Right atrium auricular region (tissue), 2 donors: Measurements from ENCODE around the gene FAM9C. TPM values are rescaled to one million over a fixed set of nuclear protein-coding genes. Genes with fewer than 3 reads are reported as not detected.

Experiments
- DNase-seq: peaks from one replicate; pipeline ENCODE4 v3.0.0-alpha.2; 2019; ENCODE audit warnings: low spot score
- H3K27ac ChIP-seq, 2 donors: fragments of 200-600 bp; sonication (generic); 1 replicate in 1 of 2; 2 replicates in 1 of 2; pipeline ENCODE4 v1.5.1; 2016 to 2019
- H3K27me3 ChIP-seq, 2 donors: fragments of 200-600 bp; sonication (generic); one replicate each; pipeline versions ENCODE4 v1.5.1 to v1.6.0; 2017 to 2019
- H3K36me3 ChIP-seq: fragments of 200-600 bp; sonication (generic); one replicate; pipeline ENCODE4 v1.5.1; 2016
- H3K4me1 ChIP-seq, 2 donors: fragments of 200-600 bp; sonication (generic); one replicate each; pipeline versions ENCODE4 v1.5.1 to v1.6.0; 2017 to 2019
- H3K4me3 ChIP-seq, 2 donors: fragments of 200-600 bp; sonication (generic); 1 replicate in 1 of 2; 2 replicates in 1 of 2; pipeline ENCODE4 v1.5.1; 2017 to 2019; ENCODE audit warnings: mild to moderate bottlenecking in 1 of 2, moderate library complexity in 1 of 2
- H3K9me3 ChIP-seq, 2 donors: fragments of 200-600 bp; sonication (generic); one replicate each; pipeline ENCODE4 v1.5.1; 2019
- CTCF ChIP-seq, 2 donors: fragments of 200-600 bp; sonication (generic); IDR thresholded peaks; one replicate each; pipeline ENCODE4 v1.5.1; 2019; ENCODE audit warnings: antibody characterized with exemption in 2 of 2
- total RNA-seq, 2 donors: library from RNA; depleted of rRNA; stranded (reverse); fragments of >200 nt; gene quantifications; one replicate each; pipeline ENCODE4 v1.1.0, GENCODE V29; 2016

The FAM9C gene
- total RNA-seq, 2 donors from 2014 or later, result not detected

GRCh38 chrX:13001961-13002671 is 42.3 kb downstream of the FAM9C start:
- no peak for DNase-seq
- no peaks in the 10 kb centered on the region for H3K9me3 ChIP-seq
- H3K36me3 ChIP-seq, result no peaks in the 10 kb centered on the region
- no peak overlapping the region for H3K4me3 ChIP-seq
- peaks cover 0 to 12% of the 10 kb centered on the region in 2 donors for H3K4me1 ChIP-seq
- no peak overlapping the region for H3K27ac ChIP-seq
- H3K27me3 ChIP-seq, result no peaks in the 10 kb centered on the region
- TF ChIP-seq CTCF (IDR thresholded peaks at IDR 0.05), result no peak

GRCh38 chrX:13001097-13001496 is 43.3 kb downstream of the FAM9C start:
- H3K4me3 ChIP-seq, result no peak overlapping the region
- no peak overlapping the region for H3K27ac ChIP-seq
- no peak for DNase-seq
- no peaks in the 10 kb centered on the region for H3K36me3 ChIP-seq
- H3K4me1 ChIP-seq, result peaks cover 0 to 12% of the 10 kb centered on the region in 2 donors
- no peaks in the 10 kb centered on the region for H3K9me3 ChIP-seq
- H3K27me3 ChIP-seq, result no peaks in the 10 kb centered on the region
- no peak for TF ChIP-seq CTCF (IDR thresholded peaks at IDR 0.05)

GRCh38 chrX:13000301-13000811 is 44.1 kb downstream of the FAM9C start:
- DNase-seq, result no peak
- Histone ChIP-seq H3K36me3 (no peaks in the 10 kb centered on the region), H3K4me3 (no peak overlapping the region), H3K27ac (peak overlapping the region in 1 of 2 donors; percentile 21), H3K27me3 (no peaks in the 10 kb centered on the region), H3K4me1 (peaks cover 0 to 12% of the 10 kb centered on the region in 2 donors), H3K9me3 (no peaks in the 10 kb centered on the region)
- TF ChIP-seq CTCF (IDR thresholded peaks at IDR 0.05), result no peak

GRCh38 chrX:12999422-12999821 is 45.0 kb downstream of the FAM9C start:
- DNase-seq, result no peak
- H3K4me3 ChIP-seq, result no peak overlapping the region
- H3K27me3 ChIP-seq, result no peaks in the 10 kb centered on the region
- no peak overlapping the region for H3K27ac ChIP-seq
- no peaks in the 10 kb centered on the region for H3K36me3 ChIP-seq
- no peaks in the 10 kb centered on the region for H3K9me3 ChIP-seq
- TF ChIP-seq CTCF (IDR thresholded peaks at IDR 0.05), result no peak
- H3K4me1 ChIP-seq, result peaks cover 0 to 12% of the 10 kb centered on the region in 2 donors

- Histone ChIP-seq H3K27ac (peak overlapping the region in 1 of 2 donors; percentile 5), H3K36me3 (no peaks in the 10 kb centered on the region), H3K27me3 (no peaks in the 10 kb centered on the region), H3K4me1 (peaks cover 0 to 12% of the 10 kb centered on the region in 2 donors), H3K4me3 (no peak overlapping the region), H3K9me3 (no peaks in the 10 kb centered on the region)
- TF ChIP-seq CTCF (IDR thresholded peaks at IDR 0.05), result no peak
- no peak for DNase-seq
Measured at GRCh38 chrX:12997906-12998687, 46.3 kb downstream of the FAM9C start.
